ENCODE measurements around the gene LMO7.
A peak's percentile ranks its signal among the peaks of the same experiment; 100 is the strongest.

LMO7 gene

GRCh38 chr13:75801388-75801945 lies 165.3 kb downstream of the LMO7 start:
- peaks cover 62% of the 10 kb centered on the region for H3K4me1 Mint-ChIP-seq
- H3K4me3 Mint-ChIP-seq = peak overlapping the region in 1 of 2 donors; percentile 64
- H3K27ac Mint-ChIP-seq = no peak overlapping the region
- H3K9me3 Mint-ChIP-seq = no peaks in the 10 kb centered on the region
- DNase-seq (no peak), ATAC-seq (peak; percentile 48)
- H3K27me3 Mint-ChIP-seq = no peaks in the 10 kb centered on the region

- DNase-seq = no peak
Observed at GRCh38 chr13:75802161-75802560, 166.0 kb downstream of the LMO7 start.

GRCh38 chr13:75803164-75803611 lies 167.1 kb downstream of the LMO7 start:
- no peak for DNase-seq
- peak overlapping the region; percentile 77 to 84 for H3K27ac Mint-ChIP-seq
- H3K27me3 Mint-ChIP-seq = no peaks in the 10 kb centered on the region
- peak; percentile 56 for ATAC-seq
- no peaks in the 10 kb centered on the region for H3K9me3 Mint-ChIP-seq
- H3K4me3 Mint-ChIP-seq = peak overlapping the region; percentile 42 to 72
- H3K4me1 Mint-ChIP-seq = peaks cover 55% of the 10 kb centered on the region

More at GRCh38 chr13:75802161-75802560, 166.0 kb downstream of the LMO7 start:
- peak; percentile 33 for ATAC-seq
- Mint-ChIP-seq H3K4me3 (peak overlapping the region; percentile 43 to 64), H3K4me1 (peaks cover 62% of the 10 kb centered on the region), H3K9me3 (no peaks in the 10 kb centered on the region), H3K27ac (no peak overlapping the region), H3K27me3 (no peaks in the 10 kb centered on the region)

DNA sequence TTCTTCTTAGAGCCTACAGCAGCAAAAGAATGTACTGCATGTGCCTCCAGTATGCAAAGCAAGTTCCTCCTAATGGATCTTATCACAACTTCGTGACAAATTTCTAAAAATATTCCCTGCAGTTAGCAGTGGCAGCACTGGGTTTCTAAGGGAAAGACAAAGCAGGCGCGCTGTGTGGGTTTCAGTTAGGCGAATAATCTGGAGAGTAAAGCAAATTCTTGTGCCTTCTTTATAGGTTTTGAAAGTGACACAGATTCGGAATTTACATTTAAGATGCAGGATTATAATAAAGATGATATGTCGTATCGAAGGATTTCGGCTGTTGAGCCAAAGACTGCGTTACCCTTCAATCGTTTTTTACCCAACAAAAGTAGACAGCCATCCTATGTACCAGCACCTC lies 167.9 kb downstream of the LMO7 start:
- no peak for ATAC-seq
- Mint-ChIP-seq H3K9me3 (no peaks in the 10 kb centered on the region), H3K27me3 (no peaks in the 10 kb centered on the region), H3K4me1 (peaks cover 46% of the 10 kb centered on the region), H3K4me3 (no peak overlapping the region), H3K27ac (no peak overlapping the region)
- no peak for DNase-seq

GRCh38 chr13:75804605-75805004 lies 168.5 kb downstream of the LMO7 start:
- Mint-ChIP-seq H3K9me3 (no peaks in the 10 kb centered on the region), H3K27me3 (no peaks in the 10 kb centered on the region), H3K4me3 (no peak overlapping the region), H3K27ac (no peak overlapping the region), H3K4me1 (peaks cover 41% of the 10 kb centered on the region)
- no peak for DNase-seq
- ATAC-seq = no peak

DNA sequence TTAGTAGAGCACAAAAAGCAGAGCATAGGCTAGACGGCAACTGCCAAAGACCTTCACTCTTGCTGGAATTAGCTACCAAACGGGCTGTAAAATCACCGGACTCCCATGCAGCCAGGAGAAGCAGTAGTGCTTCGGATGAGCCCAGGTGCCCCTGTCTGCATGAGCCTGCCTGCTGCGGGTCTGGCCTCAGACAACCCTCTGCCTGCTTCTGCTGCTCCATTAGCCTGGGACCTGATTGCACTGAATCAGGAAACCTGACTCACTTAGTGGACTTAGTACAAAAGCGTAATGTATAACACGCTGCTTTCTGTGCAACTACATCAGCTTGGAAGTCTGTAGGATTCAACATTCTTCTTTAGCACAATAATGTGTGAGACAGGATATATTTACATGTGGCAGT lies 170.0 kb downstream of the LMO7 start:
- Mint-ChIP-seq H3K27ac (no peak overlapping the region), H3K4me3 (no peak overlapping the region), H3K27me3 (no peaks in the 10 kb centered on the region), H3K9me3 (no peaks in the 10 kb centered on the region), H3K4me1 (peaks cover 28% of the 10 kb centered on the region)
- ATAC-seq = no peak
- no peak for DNase-seq

GRCh38 chr13:75811361-75811760 lies 175.2 kb downstream of the LMO7 start:
- Mint-ChIP-seq H3K4me3 (no peak overlapping the region), H3K9me3 (no peaks in the 10 kb centered on the region), H3K27me3 (no peaks in the 10 kb centered on the region), H3K4me1 (no peaks in the 10 kb centered on the region), H3K27ac (no peak overlapping the region)
- DNase-seq = no peak
- no peak for ATAC-seq

DNA sequence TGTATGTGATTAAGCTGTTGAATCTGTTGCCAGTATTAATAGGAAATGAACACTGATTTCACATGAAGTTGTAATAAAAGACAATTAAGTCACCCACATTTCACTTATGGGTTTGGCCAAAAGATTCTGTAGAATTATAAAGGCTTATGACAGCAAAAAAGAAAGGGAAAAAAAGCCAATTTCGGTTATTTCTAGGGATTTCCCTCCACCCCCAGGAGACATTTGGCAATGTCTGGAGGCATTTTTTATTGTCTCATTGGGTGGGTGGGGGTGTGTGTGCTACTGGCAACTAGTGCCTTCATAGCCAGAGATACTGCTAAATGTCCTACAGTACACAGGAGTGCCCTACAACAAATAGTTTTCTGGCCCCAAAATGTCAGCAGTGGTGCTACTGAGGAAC lies 175.7 kb downstream of the LMO7 start:
- H3K9me3 Mint-ChIP-seq = no peaks in the 10 kb centered on the region
- ATAC-seq (no peak), DNase-seq (no peak)
- no peak overlapping the region for H3K27ac Mint-ChIP-seq
- H3K4me1 Mint-ChIP-seq = no peaks in the 10 kb centered on the region
- no peak overlapping the region for H3K4me3 Mint-ChIP-seq
- H3K27me3 Mint-ChIP-seq = no peaks in the 10 kb centered on the region

- Mint-ChIP-seq H3K9me3 (no peaks in the 10 kb centered on the region), H3K4me1 (no peaks in the 10 kb centered on the region), H3K27ac (no peak overlapping the region), H3K27me3 (no peaks in the 10 kb centered on the region), H3K4me3 (no peak overlapping the region)
- no peak for ATAC-seq
- no peak for DNase-seq
Observed at GRCh38 chr13:75812751-75813181, 176.6 kb downstream of the LMO7 start.

GRCh38 chr13:75813323-75813722 lies 177.2 kb downstream of the LMO7 start:
- no peak overlapping the region for H3K27ac Mint-ChIP-seq
- no peaks in the 10 kb centered on the region for H3K9me3 Mint-ChIP-seq
- ATAC-seq (no peak), DNase-seq (no peak)
- no peaks in the 10 kb centered on the region for H3K4me1 Mint-ChIP-seq
- H3K27me3 Mint-ChIP-seq = no peaks in the 10 kb centered on the region
- H3K4me3 Mint-ChIP-seq = no peak overlapping the region

GRCh38 chr13:75818179-75818967 lies 182.2 kb downstream of the LMO7 start:
- Mint-ChIP-seq H3K4me1 (no peaks in the 10 kb centered on the region), H3K27me3 (no peaks in the 10 kb centered on the region), H3K27ac (no peak overlapping the region), H3K9me3 (no peaks in the 10 kb centered on the region), H3K4me3 (no peak overlapping the region)
- DNase-seq (no peak), ATAC-seq (no peak)

DNA sequence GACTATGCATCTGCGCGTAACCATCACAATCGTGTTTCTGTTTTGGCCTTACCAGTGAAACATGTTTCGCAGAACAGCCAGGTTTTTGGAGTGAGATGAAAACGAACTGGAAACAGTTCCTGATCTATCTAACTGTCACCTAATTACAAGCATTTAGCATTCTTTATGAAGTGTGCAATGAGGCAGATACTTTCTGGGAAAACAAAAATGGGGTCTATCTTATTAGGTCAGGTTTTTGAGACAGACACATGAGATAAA lies 182.8 kb downstream of the LMO7 start:
- H3K27ac Mint-ChIP-seq = no peak overlapping the region
- no peaks in the 10 kb centered on the region for H3K9me3 Mint-ChIP-seq
- no peak overlapping the region for H3K4me3 Mint-ChIP-seq
- no peak for ATAC-seq
- no peaks in the 10 kb centered on the region for H3K27me3 Mint-ChIP-seq
- DNase-seq = no peak
- H3K4me1 Mint-ChIP-seq = no peaks in the 10 kb centered on the region

DNA sequence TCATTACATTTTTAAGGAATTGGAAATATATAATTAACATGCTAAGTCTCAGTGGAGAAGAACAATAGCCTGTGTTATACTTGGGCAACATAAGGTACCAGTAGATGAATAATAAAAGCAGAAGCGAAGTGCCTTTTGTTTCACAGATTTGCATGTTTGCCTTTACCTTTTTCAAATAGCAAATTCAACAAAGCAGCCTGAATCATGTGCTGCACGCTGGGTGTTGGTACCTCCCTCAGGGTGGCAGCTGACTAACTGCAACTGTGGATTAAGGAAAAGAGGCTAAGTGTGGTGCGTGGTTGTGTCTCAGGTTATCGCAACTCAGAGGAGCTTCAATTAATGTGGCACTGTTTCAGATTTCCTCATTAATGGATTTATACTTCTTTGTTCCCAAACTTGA lies 189.0 kb downstream of the LMO7 start:
- DNase-seq = no peak
- ATAC-seq = no peak
- no peak overlapping the region for H3K4me3 Mint-ChIP-seq
- H3K27me3 Mint-ChIP-seq = no peaks in the 10 kb centered on the region
- no peak overlapping the region for H3K27ac Mint-ChIP-seq
- H3K9me3 Mint-ChIP-seq = peaks cover 0 to 8% of the 10 kb centered on the region in 2 donors
- no peaks in the 10 kb centered on the region for H3K4me1 Mint-ChIP-seq

DNA sequence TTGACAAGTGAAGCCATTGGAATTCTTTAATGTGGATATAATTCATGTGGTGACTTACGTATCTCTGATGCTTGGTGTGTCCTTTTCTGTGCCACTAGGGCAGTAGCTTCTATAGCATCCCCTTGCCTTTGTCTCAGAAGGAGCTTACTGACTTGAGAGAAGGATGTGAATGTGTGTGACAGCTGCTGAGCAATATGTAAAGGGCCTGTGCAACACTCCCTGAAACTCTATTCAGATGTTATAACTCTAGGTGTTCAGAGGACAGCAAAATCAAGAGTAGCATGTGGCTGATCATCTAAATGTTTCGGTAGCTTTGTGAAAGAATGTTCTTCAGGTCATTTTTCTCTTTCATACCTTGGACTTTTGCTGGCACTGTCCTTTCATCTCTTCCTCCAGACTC lies 189.5 kb downstream of the LMO7 start:
- no peak overlapping the region for H3K27ac Mint-ChIP-seq
- H3K4me1 Mint-ChIP-seq = no peaks in the 10 kb centered on the region
- no peak overlapping the region for H3K4me3 Mint-ChIP-seq
- H3K9me3 Mint-ChIP-seq = peaks cover 0 to 8% of the 10 kb centered on the region in 2 donors
- DNase-seq = no peak
- no peak for ATAC-seq
- no peaks in the 10 kb centered on the region for H3K27me3 Mint-ChIP-seq

- Mint-ChIP-seq H3K27ac (no peak overlapping the region), H3K4me3 (no peak overlapping the region), H3K4me1 (no peaks in the 10 kb centered on the region), H3K27me3 (no peaks in the 10 kb centered on the region), H3K9me3 (peaks cover 0 to 8% of the 10 kb centered on the region in 2 donors)
- ATAC-seq (no peak), DNase-seq (no peak)
Observed at GRCh38 chr13:75826391-75826790, 190.3 kb downstream of the LMO7 start.

- ATAC-seq (no peak), DNase-seq (no peak)
- H3K27ac Mint-ChIP-seq = no peak overlapping the region
Observed at GRCh38 chr13:75829830-75830229, 193.7 kb downstream of the LMO7 start.

GRCh38 chr13:75830842-75831241 lies 194.7 kb downstream of the LMO7 start:
- DNase-seq (no peak), ATAC-seq (peak; percentile 52)
- Mint-ChIP-seq H3K27me3 (no peaks in the 10 kb centered on the region), H3K4me3 (no peak overlapping the region), H3K4me1 (no peaks in the 10 kb centered on the region), H3K9me3 (peaks cover 0 to 8% of the 10 kb centered on the region in 2 donors), H3K27ac (no peak overlapping the region)

More at GRCh38 chr13:75829830-75830229, 193.7 kb downstream of the LMO7 start:
- H3K27me3 Mint-ChIP-seq = no peaks in the 10 kb centered on the region
- H3K9me3 Mint-ChIP-seq = peaks cover 0 to 8% of the 10 kb centered on the region in 2 donors
- no peak overlapping the region for H3K4me3 Mint-ChIP-seq
- H3K4me1 Mint-ChIP-seq = no peaks in the 10 kb centered on the region
